HG03378 (cell line): Measurements from ENCODE around the gene SLC6A3.
"Not testable (repeated sequence)": the region's sequence is repeated elsewhere in the genome, so short reads cannot be mapped to it uniquely, and the experiment has no call there.

Experiments
- ATAC-seq: cut with Tn5 transposase; IDR thresholded peaks from one replicate; pipeline ENCODE4 v1.9.1; 2021; ENCODE audit warnings: mild to moderate bottlenecking, moderate library complexity; ENCODE audit not compliant: unreplicated experiment

Gene SLC6A3

GRCh38 chr5:1423901-1424603 lies 21.2 kb downstream of the SLC6A3 start:
- no peak for ATAC-seq

GRCh38 chr5:1422522-1422921 lies 22.7 kb downstream of the SLC6A3 start:
- not testable (repeated sequence) for ATAC-seq

- ATAC-seq = no peak
Observed at GRCh38 chr5:1421521-1422341, 23.5 kb downstream of the SLC6A3 start.

GRCh38 chr5:1420211-1421195 lies 24.7 kb downstream of the SLC6A3 start:
- ATAC-seq = no peak

- no peak for ATAC-seq
Observed at GRCh38 chr5:1419476-1420210, 25.6 kb downstream of the SLC6A3 start.

- ATAC-seq = no peak
Observed at GRCh38 chr5:1418921-1419280, 26.3 kb downstream of the SLC6A3 start.

- no peak for ATAC-seq
Observed at GRCh38 chr5:1418238-1418920, 26.9 kb downstream of the SLC6A3 start.

GRCh38 chr5:1417586-1418225 lies 27.5 kb downstream of the SLC6A3 start:
- ATAC-seq = no peak

- ATAC-seq = no peak
Observed at GRCh38 chr5:1416856-1417469, 28.3 kb downstream of the SLC6A3 start.

GRCh38 chr5:1415626-1416360 lies 29.4 kb downstream of the SLC6A3 start:
- ATAC-seq = no peak

GRCh38 chr5:1415059-1415425 lies 30.2 kb downstream of the SLC6A3 start:
- no peak for ATAC-seq

- no peak for ATAC-seq
Observed at GRCh38 chr5:1414311-1415058, 30.8 kb downstream of the SLC6A3 start.

GRCh38 chr5:1413611-1414241 lies 31.5 kb downstream of the SLC6A3 start:
- no peak for ATAC-seq

- ATAC-seq = no peak
Observed at GRCh38 chr5:1413211-1413610, 32.0 kb downstream of the SLC6A3 start.

- ATAC-seq = no peak
Observed at GRCh38 chr5:1412621-1413020, 32.6 kb downstream of the SLC6A3 start.

GRCh38 chr5:1412163-1412562 lies 33.1 kb downstream of the SLC6A3 start:
- ATAC-seq = no peak

- no peak for ATAC-seq
Observed at GRCh38 chr5:1411099-1411498, 34.1 kb downstream of the SLC6A3 start.
